Body of pancreas (tissue), 4 donors: ENCODE data around the gene YKT6.

Experiments used
- POLR2A ChIP-seq, 3 donors: fragments of 450-650 bp; IDR thresholded peaks; one replicate each; pipeline ENCODE4 v1.6.1; 2016; ENCODE audit warnings: antibody characterized with exemption in 3 of 3, mild to moderate bottlenecking in 2 of 3
- TF ChIP-seq, protein P1 (sequence below), 7 experiments: fragments of 450-650 bp in 4 of 7; fragments of 200-600 bp in 3 of 7; sonication (generic) in 3 of 7; IDR thresholded peaks; one replicate each; pipeline ENCODE4 v1.5.1; 2016 to 2019; ENCODE audit warnings: antibody characterized with exemption in 7 of 7

DNA sequence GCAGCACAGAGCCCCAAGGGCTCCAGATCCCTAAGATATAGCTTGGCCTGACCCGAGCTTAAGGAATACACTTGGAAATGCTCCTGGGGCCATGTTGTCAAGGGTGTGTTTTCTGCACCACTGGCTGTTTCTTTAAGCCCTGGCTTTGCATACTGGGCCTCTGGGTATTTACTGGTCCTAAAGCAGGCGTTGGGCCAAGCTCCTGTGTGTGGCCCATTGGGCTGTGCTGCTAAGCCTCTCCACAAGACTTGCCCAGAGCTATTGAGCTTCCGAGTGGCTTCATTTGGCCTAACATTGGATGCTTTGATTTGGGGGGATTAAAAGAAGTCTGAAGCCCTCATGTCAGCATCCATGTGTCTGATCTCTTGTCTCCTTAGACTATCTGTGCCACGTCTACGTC is 5.2 kb downstream of the YKT6 start:
- TF ChIP-seq POLR2A (IDR thresholded peaks at IDR 0.05): no peak
- TF ChIP-seq, protein P1, sequence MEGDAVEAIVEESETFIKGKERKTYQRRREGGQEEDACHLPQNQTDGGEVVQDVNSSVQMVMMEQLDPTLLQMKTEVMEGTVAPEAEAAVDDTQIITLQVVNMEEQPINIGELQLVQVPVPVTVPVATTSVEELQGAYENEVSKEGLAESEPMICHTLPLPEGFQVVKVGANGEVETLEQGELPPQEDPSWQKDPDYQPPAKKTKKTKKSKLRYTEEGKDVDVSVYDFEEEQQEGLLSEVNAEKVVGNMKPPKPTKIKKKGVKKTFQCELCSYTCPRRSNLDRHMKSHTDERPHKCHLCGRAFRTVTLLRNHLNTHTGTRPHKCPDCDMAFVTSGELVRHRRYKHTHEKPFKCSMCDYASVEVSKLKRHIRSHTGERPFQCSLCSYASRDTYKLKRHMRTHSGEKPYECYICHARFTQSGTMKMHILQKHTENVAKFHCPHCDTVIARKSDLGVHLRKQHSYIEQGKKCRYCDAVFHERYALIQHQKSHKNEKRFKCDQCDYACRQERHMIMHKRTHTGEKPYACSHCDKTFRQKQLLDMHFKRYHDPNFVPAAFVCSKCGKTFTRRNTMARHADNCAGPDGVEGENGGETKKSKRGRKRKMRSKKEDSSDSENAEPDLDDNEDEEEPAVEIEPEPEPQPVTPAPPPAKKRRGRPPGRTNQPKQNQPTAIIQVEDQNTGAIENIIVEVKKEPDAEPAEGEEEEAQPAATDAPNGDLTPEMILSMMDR (IDR thresholded peaks at IDR 0.05): no peak
